HEK293T (cell line): ENCODE measurements around the gene SPINK2.

Source experiments
- ARNT ChIP-seq: fragments of 450-650 bp; IDR thresholded peaks from 2 replicates; pipeline ENCODE4 v1.6.1; 2017; ENCODE audit warnings: mild to moderate bottlenecking
- CTBP1 ChIP-seq: fragments of 450-650 bp; IDR thresholded peaks from 2 replicates; pipeline ENCODE4 v1.6.1; 2016; ENCODE audit warnings: borderline replicate concordance
- ELF4 ChIP-seq: fragments of 450-650 bp; IDR thresholded peaks from 2 replicates; pipeline ENCODE4 v1.6.1; 2017; ENCODE audit warnings: antibody characterized with exemption
- FOXA1 ChIP-seq: fragments of 450-650 bp; IDR thresholded peaks from 2 replicates; pipeline ENCODE4 v1.6.1; 2016; ENCODE audit warnings: mild to moderate bottlenecking
- HDGF ChIP-seq: fragments of 450-650 bp; IDR thresholded peaks from 2 replicates; pipeline ENCODE4 v1.6.1; 2017; ENCODE audit warnings: antibody characterized with exemption, borderline replicate concordance
- NFRKB ChIP-seq: fragments of 450-650 bp; IDR thresholded peaks from 2 replicates; pipeline ENCODE4 v1.6.1; 2016; ENCODE audit warnings: mild to moderate bottlenecking, moderate library complexity
- ZNF384 ChIP-seq: fragments of 450-650 bp; IDR thresholded peaks from 2 replicates; pipeline ENCODE4 v1.6.1; 2016

GRCh38 chr4:56764223-56764622, 57.3 kb downstream of the SPINK2 start:
- TF ChIP-seq HDGF: no peak
- TF ChIP-seq NFRKB: no peak
- TF ChIP-seq FOXA1: no peak
- TF ChIP-seq ARNT: no peak
- no peak for TF ChIP-seq ELF4
- no peak for TF ChIP-seq CTBP1
- TF ChIP-seq ZNF384: no peak
